ENCODE measurements around the gene CNTNAP2.
"Not testable (repeated sequence)": the region's sequence is repeated elsewhere in the genome, so short reads cannot be mapped to it uniquely, and the experiment has no call there.

Gene CNTNAP2

DNA sequence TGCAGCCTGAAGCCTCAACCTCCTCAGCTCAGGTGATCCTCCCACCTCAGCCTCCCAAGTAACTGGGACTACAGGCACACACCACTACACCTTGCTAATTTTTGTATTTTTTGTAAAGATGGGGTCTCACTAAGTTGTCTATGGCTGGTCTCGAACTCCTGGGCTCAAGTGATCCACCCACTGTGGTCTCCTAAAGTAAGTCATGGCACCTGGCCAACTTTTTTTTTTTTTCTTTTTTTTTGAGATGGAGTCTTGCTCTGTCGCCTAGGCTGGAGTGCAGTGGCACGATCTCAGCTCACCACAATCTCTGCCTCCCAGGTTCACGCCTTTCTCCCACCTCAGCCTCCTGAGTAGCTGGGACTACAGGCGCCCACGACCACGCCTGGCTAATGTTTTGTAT is 2182.2 kb downstream of the CNTNAP2 start:
- not testable (repeated sequence) for H3K27ac ChIP-seq (ENCODE audit: low read depth in 2 of 2, low read length in 2 of 2); H3K4me3 ChIP-seq (ENCODE audit: low read length in 2 of 2); H3K9ac ChIP-seq (ENCODE audit: low read depth in 1 of 2, low read length in 2 of 2); H3K9me3 ChIP-seq (ENCODE audit: control insufficient read depth in 2 of 2, low read length in 2 of 2); H3K36me3 ChIP-seq (ENCODE audit: control insufficient read depth in 2 of 2, insufficient read depth in 2 of 2, low read length in 2 of 2); H3K4me1 ChIP-seq (ENCODE audit: control insufficient read depth in 2 of 2, insufficient read depth in 2 of 2, low read length in 2 of 2); H3K27me3 ChIP-seq (ENCODE audit: control insufficient read depth in 2 of 2, insufficient read depth in 2 of 2, low read length in 2 of 2)

GRCh38 chr7:148299350-148300276 is 2183.0 kb downstream of the CNTNAP2 start:
- H3K4me1 ChIP-seq (ENCODE audit: control insufficient read depth in 2 of 2, insufficient read depth in 2 of 2, low read length in 2 of 2) = no peaks in the 10 kb centered on the region
- H3K9ac ChIP-seq (ENCODE audit: low read depth in 1 of 2, low read length in 2 of 2) = no peak overlapping the region
- no peaks in the 10 kb centered on the region for H3K9me3 ChIP-seq (ENCODE audit: control insufficient read depth in 2 of 2, low read length in 2 of 2)
- no peaks in the 10 kb centered on the region for H3K27me3 ChIP-seq (ENCODE audit: control insufficient read depth in 2 of 2, insufficient read depth in 2 of 2, low read length in 2 of 2)
- no peak overlapping the region for H3K4me3 ChIP-seq (ENCODE audit: low read length in 2 of 2)
- no peak overlapping the region for H3K27ac ChIP-seq (ENCODE audit: low read depth in 2 of 2, low read length in 2 of 2)
- no peaks in the 10 kb centered on the region for H3K36me3 ChIP-seq (ENCODE audit: control insufficient read depth in 2 of 2, insufficient read depth in 2 of 2, low read length in 2 of 2)

GRCh38 chr7:148302436-148302835 is 2185.8 kb downstream of the CNTNAP2 start:
- not testable (repeated sequence) for H3K9me3 ChIP-seq (ENCODE audit: control insufficient read depth in 2 of 2, low read length in 2 of 2); H3K36me3 ChIP-seq (ENCODE audit: control insufficient read depth in 2 of 2, insufficient read depth in 2 of 2, low read length in 2 of 2); H3K4me3 ChIP-seq (ENCODE audit: low read length in 2 of 2); H3K4me1 ChIP-seq (ENCODE audit: control insufficient read depth in 2 of 2, insufficient read depth in 2 of 2, low read length in 2 of 2); H3K27me3 ChIP-seq (ENCODE audit: control insufficient read depth in 2 of 2, insufficient read depth in 2 of 2, low read length in 2 of 2); H3K27ac ChIP-seq (ENCODE audit: low read depth in 2 of 2, low read length in 2 of 2); H3K9ac ChIP-seq (ENCODE audit: low read depth in 1 of 2, low read length in 2 of 2)

- no peaks in the 10 kb centered on the region for H3K4me1 ChIP-seq (ENCODE audit: control insufficient read depth in 2 of 2, insufficient read depth in 2 of 2, low read length in 2 of 2)
- H3K27me3 ChIP-seq (ENCODE audit: control insufficient read depth in 2 of 2, insufficient read depth in 2 of 2, low read length in 2 of 2) = no peaks in the 10 kb centered on the region
- no peak overlapping the region for H3K27ac ChIP-seq (ENCODE audit: low read depth in 2 of 2, low read length in 2 of 2)
- no peak overlapping the region for H3K9ac ChIP-seq (ENCODE audit: low read depth in 1 of 2, low read length in 2 of 2)
- H3K9me3 ChIP-seq (ENCODE audit: control insufficient read depth in 2 of 2, low read length in 2 of 2) = no peaks in the 10 kb centered on the region
- no peaks in the 10 kb centered on the region for H3K36me3 ChIP-seq (ENCODE audit: control insufficient read depth in 2 of 2, insufficient read depth in 2 of 2, low read length in 2 of 2)
- no peak overlapping the region for H3K4me3 ChIP-seq (ENCODE audit: low read length in 2 of 2)
Observed at GRCh38 chr7:148303295-148304082, 2186.9 kb downstream of the CNTNAP2 start.

GRCh38 chr7:148304083-148304335 is 2187.4 kb downstream of the CNTNAP2 start:
- no peaks in the 10 kb centered on the region for H3K4me1 ChIP-seq (ENCODE audit: control insufficient read depth in 2 of 2, insufficient read depth in 2 of 2, low read length in 2 of 2)
- H3K36me3 ChIP-seq (ENCODE audit: control insufficient read depth in 2 of 2, insufficient read depth in 2 of 2, low read length in 2 of 2) = no peaks in the 10 kb centered on the region
- H3K4me3 ChIP-seq (ENCODE audit: low read length in 2 of 2) = no peak overlapping the region
- H3K27me3 ChIP-seq (ENCODE audit: control insufficient read depth in 2 of 2, insufficient read depth in 2 of 2, low read length in 2 of 2) = no peaks in the 10 kb centered on the region
- H3K9ac ChIP-seq (ENCODE audit: low read depth in 1 of 2, low read length in 2 of 2) = no peak overlapping the region
- H3K27ac ChIP-seq (ENCODE audit: low read depth in 2 of 2, low read length in 2 of 2) = no peak overlapping the region
- H3K9me3 ChIP-seq (ENCODE audit: control insufficient read depth in 2 of 2, low read length in 2 of 2) = no peaks in the 10 kb centered on the region

DNA sequence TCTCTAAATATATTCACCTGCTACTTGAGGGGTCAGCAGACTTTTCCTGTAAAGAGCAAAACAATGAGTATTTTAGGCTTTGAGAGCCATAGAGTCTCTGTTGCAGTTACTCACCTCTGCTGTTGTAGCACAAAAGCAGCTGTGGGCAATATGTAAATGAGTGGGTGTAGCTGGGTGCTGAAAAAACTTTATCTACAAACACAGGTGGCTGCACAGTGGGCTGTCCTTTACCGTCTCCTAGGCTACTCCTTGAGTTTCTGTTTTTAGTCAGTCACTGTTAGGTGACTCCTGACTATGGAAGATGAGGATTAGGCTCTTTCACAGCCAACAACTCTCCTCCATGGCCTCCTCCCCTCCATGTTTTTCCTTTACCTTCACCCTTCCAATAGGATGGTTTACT is 2187.9 kb downstream of the CNTNAP2 start:
- Histone ChIP-seq H3K27me3 (ENCODE audit: control insufficient read depth in 2 of 2, insufficient read depth in 2 of 2, low read length in 2 of 2) (no peaks in the 10 kb centered on the region), H3K9ac (ENCODE audit: low read depth in 1 of 2, low read length in 2 of 2) (no peak overlapping the region), H3K27ac (ENCODE audit: low read depth in 2 of 2, low read length in 2 of 2) (no peak overlapping the region), H3K9me3 (ENCODE audit: control insufficient read depth in 2 of 2, low read length in 2 of 2) (no peaks in the 10 kb centered on the region), H3K4me3 (ENCODE audit: low read length in 2 of 2) (no peak overlapping the region), H3K36me3 (ENCODE audit: control insufficient read depth in 2 of 2, insufficient read depth in 2 of 2, low read length in 2 of 2) (no peaks in the 10 kb centered on the region), H3K4me1 (ENCODE audit: control insufficient read depth in 2 of 2, insufficient read depth in 2 of 2, low read length in 2 of 2) (no peaks in the 10 kb centered on the region)

GRCh38 chr7:148306759-148307158 is 2190.2 kb downstream of the CNTNAP2 start:
- Histone ChIP-seq H3K27me3 (ENCODE audit: control insufficient read depth in 2 of 2, insufficient read depth in 2 of 2, low read length in 2 of 2) (no peaks in the 10 kb centered on the region), H3K4me1 (ENCODE audit: control insufficient read depth in 2 of 2, insufficient read depth in 2 of 2, low read length in 2 of 2) (no peaks in the 10 kb centered on the region), H3K27ac (ENCODE audit: low read depth in 2 of 2, low read length in 2 of 2) (no peak overlapping the region), H3K4me3 (ENCODE audit: low read length in 2 of 2) (no peak overlapping the region), H3K9ac (ENCODE audit: low read depth in 1 of 2, low read length in 2 of 2) (no peak overlapping the region), H3K9me3 (ENCODE audit: control insufficient read depth in 2 of 2, low read length in 2 of 2) (no peaks in the 10 kb centered on the region), H3K36me3 (ENCODE audit: control insufficient read depth in 2 of 2, insufficient read depth in 2 of 2, low read length in 2 of 2) (no peaks in the 10 kb centered on the region)

- H3K36me3 ChIP-seq (ENCODE audit: control insufficient read depth in 2 of 2, insufficient read depth in 2 of 2, low read length in 2 of 2) = no peaks in the 10 kb centered on the region
- no peak overlapping the region for H3K4me3 ChIP-seq (ENCODE audit: low read length in 2 of 2)
- no peak overlapping the region for H3K9ac ChIP-seq (ENCODE audit: low read depth in 1 of 2, low read length in 2 of 2)
- H3K27ac ChIP-seq (ENCODE audit: low read depth in 2 of 2, low read length in 2 of 2) = no peak overlapping the region
- H3K4me1 ChIP-seq (ENCODE audit: control insufficient read depth in 2 of 2, insufficient read depth in 2 of 2, low read length in 2 of 2) = no peaks in the 10 kb centered on the region
- H3K27me3 ChIP-seq (ENCODE audit: control insufficient read depth in 2 of 2, insufficient read depth in 2 of 2, low read length in 2 of 2) = no peaks in the 10 kb centered on the region
- H3K9me3 ChIP-seq (ENCODE audit: control insufficient read depth in 2 of 2, low read length in 2 of 2) = no peaks in the 10 kb centered on the region
Observed at GRCh38 chr7:148318102-148318811, 2201.7 kb downstream of the CNTNAP2 start.

- H3K9ac ChIP-seq (ENCODE audit: low read depth in 1 of 2, low read length in 2 of 2) = no peak overlapping the region
- H3K27me3 ChIP-seq (ENCODE audit: control insufficient read depth in 2 of 2, insufficient read depth in 2 of 2, low read length in 2 of 2) = no peaks in the 10 kb centered on the region
- no peak overlapping the region for H3K4me3 ChIP-seq (ENCODE audit: low read length in 2 of 2)
- no peaks in the 10 kb centered on the region for H3K9me3 ChIP-seq (ENCODE audit: control insufficient read depth in 2 of 2, low read length in 2 of 2)
- no peaks in the 10 kb centered on the region for H3K4me1 ChIP-seq (ENCODE audit: control insufficient read depth in 2 of 2, insufficient read depth in 2 of 2, low read length in 2 of 2)
- H3K27ac ChIP-seq (ENCODE audit: low read depth in 2 of 2, low read length in 2 of 2) = no peak overlapping the region
- no peaks in the 10 kb centered on the region for H3K36me3 ChIP-seq (ENCODE audit: control insufficient read depth in 2 of 2, insufficient read depth in 2 of 2, low read length in 2 of 2)
Observed at GRCh38 chr7:148318838-148319237, 2202.2 kb downstream of the CNTNAP2 start.

DNA sequence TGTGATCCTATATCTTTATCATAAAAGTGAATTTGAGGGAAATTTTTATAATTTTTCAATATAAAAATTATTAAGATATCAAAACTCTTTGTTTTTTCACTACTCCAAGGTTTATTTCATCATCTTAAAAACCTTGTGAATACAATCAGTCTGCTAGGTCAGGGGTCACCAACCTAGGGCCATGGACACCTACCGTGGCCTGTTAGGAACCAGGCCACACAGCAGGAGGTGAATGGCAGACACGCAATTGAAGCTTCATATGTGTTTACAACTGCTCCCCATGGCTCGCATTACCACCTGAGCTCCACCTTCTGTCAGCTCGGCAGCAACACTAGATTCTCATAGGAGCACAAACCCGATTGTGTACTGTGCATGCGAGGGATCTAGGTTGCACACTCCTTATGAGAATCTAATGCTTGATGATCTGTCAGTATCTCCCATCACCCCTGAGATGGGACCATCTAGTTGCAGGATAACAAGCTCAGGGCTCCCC is 2202.8 kb downstream of the CNTNAP2 start:
- Histone ChIP-seq H3K36me3 (ENCODE audit: control insufficient read depth in 2 of 2, insufficient read depth in 2 of 2, low read length in 2 of 2) (no peaks in the 10 kb centered on the region), H3K4me1 (ENCODE audit: control insufficient read depth in 2 of 2, insufficient read depth in 2 of 2, low read length in 2 of 2) (no peaks in the 10 kb centered on the region), H3K27ac (ENCODE audit: low read depth in 2 of 2, low read length in 2 of 2) (no peak overlapping the region), H3K27me3 (ENCODE audit: control insufficient read depth in 2 of 2, insufficient read depth in 2 of 2, low read length in 2 of 2) (no peaks in the 10 kb centered on the region), H3K9ac (ENCODE audit: low read depth in 1 of 2, low read length in 2 of 2) (no peak overlapping the region), H3K9me3 (ENCODE audit: control insufficient read depth in 2 of 2, low read length in 2 of 2) (no peaks in the 10 kb centered on the region), H3K4me3 (ENCODE audit: low read length in 2 of 2) (no peak overlapping the region)
